ENCODE results near the gene BRF1. TPM values are rescaled to one million over a fixed set of nuclear protein-coding genes. Genes with fewer than 3 reads are reported as not detected.

BRF1 gene
- total and polyA plus RNA-seq, 2 of the 8 experiments (the other 6 are each of a cell fraction or from before 2014, with no cell fraction given) = 7.7 to 18.3 TPM

DNA sequence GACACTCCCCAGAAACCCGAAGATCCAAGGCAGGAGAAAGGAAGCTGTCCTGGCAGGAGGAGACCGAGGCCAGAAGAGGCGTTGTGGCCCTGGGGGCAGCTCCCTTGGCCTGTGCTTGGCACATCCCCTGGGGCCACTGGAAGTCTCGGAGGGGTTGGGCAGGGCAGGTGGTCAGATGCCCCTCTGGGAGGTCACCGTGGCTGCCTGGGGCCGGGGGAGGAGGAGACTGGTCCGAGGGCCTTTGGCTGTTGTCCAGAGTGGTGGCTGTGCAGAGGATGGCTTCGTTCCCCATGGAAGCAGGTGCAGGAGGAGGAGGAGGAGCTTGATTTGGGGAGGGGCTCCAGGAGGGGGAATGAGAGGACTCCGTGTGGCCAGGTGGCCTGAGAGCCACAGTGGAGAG is 116.3 kb downstream of the BRF1 start (continued):
- TF ChIP-seq, protein P1, sequence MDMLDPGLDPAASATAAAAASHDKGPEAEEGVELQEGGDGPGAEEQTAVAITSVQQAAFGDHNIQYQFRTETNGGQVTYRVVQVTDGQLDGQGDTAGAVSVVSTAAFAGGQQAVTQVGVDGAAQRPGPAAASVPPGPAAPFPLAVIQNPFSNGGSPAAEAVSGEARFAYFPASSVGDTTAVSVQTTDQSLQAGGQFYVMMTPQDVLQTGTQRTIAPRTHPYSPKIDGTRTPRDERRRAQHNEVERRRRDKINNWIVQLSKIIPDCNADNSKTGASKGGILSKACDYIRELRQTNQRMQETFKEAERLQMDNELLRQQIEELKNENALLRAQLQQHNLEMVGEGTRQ (IDR thresholded peaks at IDR 0.05; ENCODE audit: low read length) = no peak
- no peak for TF ChIP-seq EGR1 (IDR thresholded peaks at IDR 0.05; ENCODE audit: borderline replicate concordance, low read depth, low read length)
